T1000 (cell line): ENCODE data around the gene ASCL1.

ENCODE experiments used
- DNase-seq: peaks from one replicate; lab custom pipeline; 2025; ENCODE audit warnings: mixed read lengths; lab: John Stamatoyannopoulos, UW

Gene ASCL1

GRCh38 chr12:102951841-102952240, 5.6 kb upstream of the ASCL1 start:
- DNase-seq = no peak

GRCh38 chr12:102953221-102953620, 4.3 kb upstream of the ASCL1 start:
- DNase-seq = no peak

- no peak for DNase-seq
Measured at GRCh38 chr12:102954134-102954533, 3.3 kb upstream of the ASCL1 start.

DNA sequence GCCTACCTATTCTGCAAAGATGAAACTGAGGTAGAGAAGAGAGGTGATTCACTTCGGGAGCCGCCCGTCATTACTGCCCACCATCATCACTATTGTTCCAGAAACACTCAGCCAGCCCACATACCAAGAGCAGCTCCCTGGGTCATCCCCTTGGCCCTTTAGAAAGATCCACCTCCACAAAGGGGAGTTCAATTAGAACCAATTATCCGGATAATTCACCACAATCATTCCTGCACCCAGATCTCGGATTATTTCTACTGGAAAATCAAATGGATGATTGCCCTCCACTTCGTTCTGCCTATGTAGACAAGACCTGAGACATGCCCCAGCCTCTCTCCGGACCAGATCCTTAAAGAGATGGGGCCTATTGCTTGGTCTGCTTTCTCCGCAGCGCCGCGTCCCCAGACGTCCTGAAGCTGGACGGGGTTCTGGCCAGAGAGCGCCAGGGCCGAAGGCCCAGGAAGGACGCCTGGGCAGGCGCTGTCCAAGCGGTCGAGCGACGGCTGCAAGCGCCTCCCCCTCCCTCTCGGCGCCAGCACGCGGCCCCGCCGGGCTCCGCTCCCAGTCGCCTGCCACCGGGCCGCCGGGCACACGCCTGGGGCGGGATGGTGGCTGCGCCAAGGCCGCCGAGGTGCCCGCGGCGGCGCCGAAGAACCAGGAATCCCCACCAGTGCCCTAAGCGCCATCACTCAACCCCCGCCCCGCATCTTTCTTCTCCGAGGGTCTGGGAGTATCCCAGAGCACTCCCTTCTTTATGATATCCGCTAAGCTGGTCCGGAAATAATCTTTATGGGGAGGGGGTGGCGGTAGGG, 1.3 kb upstream of the ASCL1 start:
- no peak for DNase-seq

DNA sequence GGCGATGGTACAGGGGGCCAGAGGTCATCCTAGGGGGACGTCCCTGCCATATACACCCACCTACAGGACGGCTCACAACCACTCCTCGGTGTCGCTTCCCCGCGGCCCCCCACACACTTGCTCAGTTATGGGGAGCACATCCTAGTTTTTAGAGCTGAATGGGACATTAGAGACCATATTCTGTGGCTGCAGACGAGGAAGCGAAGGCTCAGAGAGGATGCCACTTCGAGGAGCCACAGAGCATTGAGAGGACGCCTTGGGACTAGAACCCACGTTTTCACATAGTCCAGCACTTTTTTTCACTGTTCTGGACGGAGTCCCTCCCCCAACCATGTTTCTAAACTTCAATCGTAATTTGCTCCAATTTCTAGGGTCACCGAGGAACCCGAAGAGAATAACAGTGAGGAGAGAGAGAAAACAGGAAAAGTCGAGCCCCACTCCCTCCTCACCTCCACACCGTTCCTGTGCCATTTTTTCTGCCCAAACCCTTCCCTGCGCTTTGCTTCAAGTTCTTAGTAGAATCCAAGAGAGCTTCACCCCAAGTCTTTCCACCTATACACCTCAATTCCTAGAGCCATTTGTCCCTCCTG, 641 bp upstream of the ASCL1 start:
- DNase-seq = no peak

DNA sequence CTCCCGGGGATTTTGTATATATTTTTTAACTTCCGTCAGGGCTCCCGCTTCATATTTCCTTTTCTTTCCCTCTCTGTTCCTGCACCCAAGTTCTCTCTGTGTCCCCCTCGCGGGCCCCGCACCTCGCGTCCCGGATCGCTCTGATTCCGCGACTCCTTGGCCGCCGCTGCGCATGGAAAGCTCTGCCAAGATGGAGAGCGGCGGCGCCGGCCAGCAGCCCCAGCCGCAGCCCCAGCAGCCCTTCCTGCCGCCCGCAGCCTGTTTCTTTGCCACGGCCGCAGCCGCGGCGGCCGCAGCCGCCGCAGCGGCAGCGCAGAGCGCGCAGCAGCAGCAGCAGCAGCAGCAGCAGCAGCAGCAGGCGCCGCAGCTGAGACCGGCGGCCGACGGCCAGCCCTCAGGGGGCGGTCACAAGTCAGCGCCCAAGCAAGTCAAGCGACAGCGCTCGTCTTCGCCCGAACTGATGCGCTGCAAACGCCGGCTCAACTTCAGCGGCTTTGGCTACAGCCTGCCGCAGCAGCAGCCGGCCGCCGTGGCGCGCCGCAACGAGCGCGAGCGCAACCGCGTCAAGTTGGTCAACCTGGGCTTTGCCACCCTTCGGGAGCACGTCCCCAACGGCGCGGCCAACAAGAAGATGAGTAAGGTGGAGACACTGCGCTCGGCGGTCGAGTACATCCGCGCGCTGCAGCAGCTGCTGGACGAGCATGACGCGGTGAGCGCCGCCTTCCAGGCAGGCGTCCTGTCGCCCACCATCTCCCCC, 777 bp downstream of the ASCL1 start:
- no peak for DNase-seq

GRCh38 chr12:102958830-102959176, 1.3 kb downstream of the ASCL1 start:
- DNase-seq = no peak

DNA sequence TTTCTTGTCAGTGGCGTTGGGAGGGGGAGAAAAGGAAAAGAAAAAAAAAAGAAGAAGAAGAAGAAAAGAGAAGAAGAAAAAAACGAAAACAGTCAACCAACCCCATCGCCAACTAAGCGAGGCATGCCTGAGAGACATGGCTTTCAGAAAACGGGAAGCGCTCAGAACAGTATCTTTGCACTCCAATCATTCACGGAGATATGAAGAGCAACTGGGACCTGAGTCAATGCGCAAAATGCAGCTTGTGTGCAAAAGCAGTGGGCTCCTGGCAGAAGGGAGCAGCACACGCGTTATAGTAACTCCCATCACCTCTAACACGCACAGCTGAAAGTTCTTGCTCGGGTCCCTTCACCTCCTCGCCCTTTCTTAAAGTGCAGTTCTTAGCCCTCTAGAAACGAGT, 1.9 kb downstream of the ASCL1 start:
- no peak for DNase-seq

DNA sequence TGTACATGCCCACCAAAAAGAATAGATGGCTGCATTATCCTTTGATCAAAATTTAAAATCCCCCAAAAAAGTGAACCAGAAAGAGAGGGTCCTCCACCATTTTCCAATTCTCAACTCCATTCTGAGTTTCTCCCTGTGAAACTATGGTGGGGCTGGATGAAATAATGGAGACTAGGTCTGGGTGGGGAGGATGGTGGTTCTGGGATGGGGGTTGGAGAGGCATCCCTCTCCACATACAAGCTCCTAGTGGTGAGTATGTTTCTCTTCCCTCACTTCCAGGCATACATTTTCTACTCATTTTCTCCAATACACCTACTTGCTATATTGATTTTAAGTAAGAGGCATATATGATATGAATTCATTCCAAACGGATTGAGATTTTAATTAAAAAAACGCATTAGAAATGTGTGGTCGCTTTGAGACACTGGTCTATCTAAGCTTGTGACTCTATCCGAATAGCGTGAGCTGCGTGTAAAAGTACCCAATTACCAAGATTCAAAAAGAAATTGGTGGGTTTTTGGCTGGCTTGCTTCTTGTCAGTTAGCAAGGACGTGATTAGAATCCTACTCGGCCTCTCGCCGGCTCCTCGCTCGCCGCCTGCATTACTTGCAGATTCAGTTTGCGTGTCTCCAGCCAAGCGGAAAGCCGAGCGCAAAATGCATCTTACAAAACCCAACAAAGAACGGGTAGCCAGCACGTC, 3.4 kb downstream of the ASCL1 start:
- no peak for DNase-seq

- DNase-seq = no peak
Measured at GRCh38 chr12:102961466-102961855, 4.0 kb downstream of the ASCL1 start.

GRCh38 chr12:102962532-102962931, 5.1 kb downstream of the ASCL1 start:
- DNase-seq = no peak

DNA sequence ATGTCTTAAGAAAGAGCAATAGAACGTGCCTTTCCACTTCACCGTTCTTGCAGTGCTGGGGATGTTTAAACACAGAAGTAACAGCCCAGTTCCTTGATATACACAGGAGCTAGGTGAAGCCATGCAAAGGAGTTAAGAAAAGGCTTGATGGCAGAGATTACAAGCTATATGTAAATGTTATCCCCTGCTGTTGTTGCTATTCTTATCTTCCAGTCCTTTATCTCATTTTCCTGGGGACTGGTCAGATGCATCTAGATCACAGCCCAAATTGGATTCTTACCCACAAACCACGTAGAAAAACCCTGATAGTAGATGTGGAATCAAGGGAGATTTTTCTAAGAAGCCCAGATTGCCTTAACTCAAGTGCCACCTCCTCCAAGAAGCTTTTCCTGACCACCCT, 5.5 kb downstream of the ASCL1 start:
- no peak for DNase-seq

GRCh38 chr12:102963796-102964195, 6.3 kb downstream of the ASCL1 start:
- DNase-seq = no peak

DNA sequence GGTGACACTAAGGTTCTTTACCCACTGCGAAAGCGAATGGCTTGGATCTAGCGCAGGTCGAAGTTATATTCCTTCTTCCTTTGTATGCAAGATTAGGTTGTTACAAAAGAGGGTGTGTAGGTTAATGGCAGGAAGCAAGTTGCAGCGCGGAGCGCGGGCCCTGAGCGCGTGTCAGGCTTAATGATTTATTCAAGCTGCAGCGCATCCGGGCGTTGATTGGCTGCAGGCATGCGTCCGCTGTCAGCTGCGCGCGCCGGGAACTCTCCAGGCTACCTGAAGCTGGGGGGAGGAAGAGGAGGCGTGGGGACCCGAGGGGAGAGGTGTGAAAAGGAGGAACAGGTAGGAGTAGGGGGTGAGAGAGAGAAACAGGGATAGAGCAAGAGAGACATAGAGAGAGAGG, 7.4 kb downstream of the ASCL1 start:
- DNase-seq = no peak

DNA sequence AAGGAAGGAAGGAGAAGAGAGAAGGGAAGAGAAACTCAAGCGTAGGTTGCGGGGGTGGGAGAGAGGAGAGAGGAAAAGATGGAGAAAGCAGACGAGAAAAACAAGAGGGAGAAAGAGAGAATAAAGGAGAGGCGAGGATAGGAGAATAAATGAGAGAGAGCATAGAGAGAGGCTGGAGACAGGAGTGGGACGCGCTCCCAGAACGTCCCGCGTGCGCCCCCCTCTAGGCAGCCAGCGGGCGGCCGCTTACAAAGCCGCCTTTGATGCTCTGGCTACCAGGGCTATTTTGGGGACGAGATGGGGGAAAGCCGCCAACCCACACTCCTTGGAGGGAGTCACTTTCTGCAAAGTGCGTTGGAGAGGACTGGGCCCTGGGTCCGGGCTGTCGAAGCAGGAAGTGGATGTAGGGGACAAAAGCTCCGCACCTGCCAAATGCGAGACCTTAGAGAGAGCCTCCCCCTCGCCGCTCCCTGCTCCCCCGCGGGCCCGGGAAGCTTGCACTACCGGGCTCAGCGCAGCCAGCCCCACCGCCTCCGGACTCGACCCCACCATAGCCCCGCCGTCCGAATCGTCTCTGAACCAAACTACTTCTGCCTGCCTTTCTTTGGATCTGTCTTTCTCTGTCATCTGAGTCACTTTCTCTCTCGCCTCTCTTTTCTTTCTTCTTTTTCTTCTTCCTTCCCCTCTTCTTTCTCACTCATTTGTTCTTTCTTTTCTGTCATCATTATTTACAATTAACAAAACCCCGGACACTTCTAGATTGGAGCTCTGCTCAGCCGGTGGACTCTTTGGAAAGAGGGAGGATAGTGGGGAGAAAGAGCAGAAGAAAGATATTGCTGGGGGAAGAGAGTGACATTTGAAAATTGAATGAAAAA, 8.0 kb downstream of the ASCL1 start:
- DNase-seq = no peak

- DNase-seq = no peak
Measured at GRCh38 chr12:102966200-102966863, 8.9 kb downstream of the ASCL1 start.

- no peak for DNase-seq
Measured at GRCh38 chr12:102970780-102971179, 13.3 kb downstream of the ASCL1 start.

DNA sequence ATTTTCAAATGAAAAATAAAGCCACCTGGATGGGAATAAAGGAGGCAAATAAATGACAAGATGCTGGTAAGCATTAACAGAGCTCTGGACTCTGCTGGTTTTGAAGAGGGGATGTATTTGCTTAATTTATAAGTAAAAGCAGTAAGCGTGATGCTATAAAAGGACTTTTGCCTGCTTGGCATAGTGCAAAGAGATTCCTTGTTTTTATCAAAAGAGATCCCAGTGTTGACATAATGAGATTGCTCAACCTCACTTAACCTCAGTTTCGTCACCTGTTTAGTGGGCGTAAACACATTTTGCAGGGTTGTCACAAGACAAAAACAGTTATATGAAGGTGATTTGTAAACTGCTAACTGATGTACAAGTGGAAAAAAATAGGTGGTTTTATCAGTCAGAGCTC, 13.8 kb downstream of the ASCL1 start:
- no peak for DNase-seq

- DNase-seq = no peak
Measured at GRCh38 chr12:102973583-102973982, 16.1 kb downstream of the ASCL1 start.

DNA sequence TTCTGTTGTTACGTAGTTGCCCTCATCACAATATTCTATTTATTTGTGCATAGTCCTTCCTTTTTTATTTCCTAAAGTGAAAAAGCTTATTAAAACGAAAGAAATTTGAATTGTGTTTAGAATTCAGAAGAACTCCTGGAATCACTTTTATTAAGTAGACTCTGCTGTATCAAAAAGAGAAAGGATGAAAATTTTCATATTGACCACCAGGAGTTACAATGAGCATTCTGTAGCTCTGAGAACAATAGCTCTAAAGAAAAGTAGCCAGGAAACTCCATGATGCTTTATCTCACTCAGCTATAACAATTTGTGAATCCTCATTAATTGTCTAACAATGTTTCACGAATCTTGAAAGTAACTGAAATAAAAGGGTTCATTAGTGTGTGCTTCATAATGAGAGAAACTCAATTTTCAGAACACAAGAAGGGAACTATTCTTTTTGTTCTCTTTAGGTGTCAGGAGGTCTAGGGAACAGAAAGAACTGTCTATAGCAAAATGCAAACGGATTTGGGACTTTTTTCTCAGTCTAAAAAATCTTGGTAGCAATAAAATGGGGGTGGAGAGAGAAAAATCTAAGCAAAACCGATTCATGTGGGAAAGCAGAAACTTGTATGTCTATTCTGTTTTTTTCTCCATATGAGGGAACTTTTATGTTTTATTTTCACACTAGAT, 19.3 kb downstream of the ASCL1 start:
- DNase-seq = no peak
